Heart right ventricle (tissue), 16 donors: ENCODE data around the gene ABCA6. TPM values are rescaled to one million over a fixed set of nuclear protein-coding genes. Genes with fewer than 3 reads are reported as not detected.

Experiments used
- ATAC-seq, 8 donors: fragments of 200-7000 bp; cut with Tn5 transposase; one replicate each; pipeline ENCODE4 v1.9.1; 2020; ENCODE audit warnings: mild to moderate bottlenecking in 8 of 8, moderate library complexity in 8 of 8, moderate number of reproducible peaks in 1 of 8
- DNase-seq, 2 donors: peaks; one replicate each; pipeline ENCODE4 v3.0.0-alpha.2; 2020
- H3K27ac ChIP-seq, 10 donors: fragments of 200-600 bp; sonication (generic) in 2 of 10; one replicate each; pipeline versions ENCODE4 v1.5.0 to v1.8.0; 2020 to 2022; ENCODE audit warnings: mild to moderate bottlenecking in 3 of 10
- H3K27me3 ChIP-seq, 7 donors: fragments of 200-600 bp; one replicate each; pipeline ENCODE4 v1.8.0; 2021 to 2022; ENCODE audit warnings: mild to moderate bottlenecking in 2 of 7
- H3K36me3 ChIP-seq, 9 donors: fragments of 200-600 bp; sonication (generic) in 1 of 9; one replicate each; pipeline versions ENCODE4 v1.5.0 to v1.8.0; 2020 to 2022; ENCODE audit warnings: mild to moderate bottlenecking in 2 of 9
- H3K4me1 ChIP-seq, 9 donors: fragments of 200-600 bp; sonication (generic) in 1 of 9; one replicate each; pipeline versions ENCODE4 v1.5.0 to v1.8.0; 2020 to 2022; ENCODE audit warnings: mild to moderate bottlenecking in 4 of 9
- H3K4me3 ChIP-seq, 10 donors: fragments of 200-600 bp; sonication (generic) in 2 of 10; one replicate each; pipeline versions ENCODE4 v1.5.0 to v1.8.0; 2020 to 2022; ENCODE audit warnings: mild to moderate bottlenecking in 7 of 10, moderate library complexity in 2 of 10
- H3K9me3 ChIP-seq, 11 donors: fragments of 200-600 bp in 10 of 11; sonication (generic) in 2 of 11; one replicate each; pipeline versions ENCODE4 v1.5.0 to v1.8.0; 2013 to 2022; ENCODE audit warnings: mild to moderate bottlenecking in 2 of 11, control low read depth in 1 of 11, moderate library complexity in 1 of 11
- CTCF ChIP-seq, 9 donors: fragments of 200-600 bp; sonication (generic) in 2 of 9; IDR thresholded peaks; one replicate each; pipeline versions ENCODE4 v1.5.0 to v1.8.0; 2021 to 2022; ENCODE audit warnings: antibody characterized with exemption in 9 of 9, mild to moderate bottlenecking in 5 of 9, moderate library complexity in 1 of 9
- WGBS, 2 donors: extraction: QIAGEN DNeasy Blood & Tissue Kit; methylation state at CpG; one replicate each; pipeline ENCODE4 v1.1.7; 2013; ENCODE audit warnings: inconsistent platforms in 1 of 2; 5-methylcytosine and 5-hydroxymethylcytosine counted together
- intact Hi-C, 10 donors: fragments of 100-400 bp; cut with DNase I; formaldehyde crosslinking; loops; one replicate each; pipeline versions ENCODE4 v1.11.1 to v1.14.2; 2022
- polyA plus RNA-seq, 2 donors: library from polyadenylated mRNA; stranded (reverse); fragments of 200-250 nt; gene quantifications; one replicate each; pipeline ENCODE4 v1.2.3, GENCODE V29; 2013
- total RNA-seq, 10 donors: library from RNA; stranded (reverse); fragmentation: NEBNext Ultra II Directional in 3 of 10; extraction: Animal tissue kit (Norgen Biotek cat#: 25700) in 3 of 10; gene quantifications; one replicate each; pipeline versions ENCODE4 v1.2.1 to v1.2.4, GENCODE V29; 2021 to 2023
- donor health status: Arrhythmogenic right ventricular cardiomyopathy.
- donor health status: ischemic (EF 13 %, LVEDD 7.1; RV severe dilation, severe dysfunction).
- donor health status: healthy with polysubstance abuse.
- donor health status: DM: no; HTN: yes; CAD: no.
- donor health status: DM: no; HTN: no; CAD: no.
- donor health status: ischemic (EF 25% LVEDD 6.9; RV normal size, moderate dysfunction).
- donor health status: ischemic (EF 25% LVEDD 5.7; RV mildly dilated, moderate dysfunction).
- donor health status: healthy.
- donor health status: DM: yes; HTN: yes; CAD: no.
- donor health status: Ischemic cardiomyopathy.
- donor health status: ischemic (EF 35%, LVEDD 5.7; RV mildly dilated, moderate dysfunction).
- donor health status: nonischemic (EF 11% LVEDD 7.7; RV severe dilation, severe dysfunction).
- donor health status: DM: yes; HTN: yes; CAD: no.
- donor health status: PGD.
- donor health status: ischemic (EF 29% LVEDD 5.4; RV normal size, mild dysfunction).
- donor health status: nonischemic (EF 23%, LVEDD 6.1; RV moderate dilation, normal function).

ABCA6 gene
- total and polyA plus RNA-seq, 12 donors, result 5.7 to 38.0 (median 15.0) TPM

GRCh38 chr17:69117855-69118784 is 23.6 kb downstream of the ABCA6 start:
- intact Hi-C loops, result loop anchor here in 1 of 10 donors (2.0 kb wide), 1 partner anchor 39 kb away; no protein-coding TSS in a partner anchor
- Histone ChIP-seq H3K27ac (peak overlapping the region in 6 of 10 donors; percentile 6 to 54 (median 23)), H3K27me3 (no peaks in the 10 kb centered on the region), H3K9me3 (no peaks in the 10 kb centered on the region), H3K4me3 (peak overlapping the region in 4 of 10 donors; percentile 5 to 26 (median 16)), H3K36me3 (peaks cover 0 to 45% (median 0%) of the 10 kb centered on the region in 9 donors), H3K4me1 (peaks cover 0 to 36% (median 13%) of the 10 kb centered on the region in 9 donors)
- no peak for DNase-seq
- 26 to 29% methylated on average over 2 of the region's 2 CpGs for WGBS, 2 donors
- ATAC-seq, result peak in 3 of 8 donors; percentile 48 to 75 (median 67)
- TF ChIP-seq CTCF (IDR thresholded peaks at IDR 0.05), result no peak

- intact Hi-C loops, result no loop called here
- 56 to 60% methylated on average over 1 of the region's 1 CpG for WGBS, 2 donors
These were observed 29.9 kb downstream of the ABCA6 start for GRCh38 chr17:69111794-69112193.

GRCh38 chr17:69105907-69106730 is 35.6 kb downstream of the ABCA6 start:
- no peak for DNase-seq
- H3K27me3 ChIP-seq, result no peaks in the 10 kb centered on the region
- 68 to 72% methylated on average over 10 of the region's 10 CpGs for WGBS, 2 donors
- H3K9me3 ChIP-seq, result no peaks in the 10 kb centered on the region
- no peak for ATAC-seq
- intact Hi-C loops, result no loop called here
- H3K4me1 ChIP-seq, result no peaks in the 10 kb centered on the region
- no peak overlapping the region for H3K4me3 ChIP-seq
- TF ChIP-seq CTCF (IDR thresholded peaks at IDR 0.05), result no peak
- no peak overlapping the region for H3K27ac ChIP-seq
- peaks cover 0 to 66% (median 17%) of the 10 kb centered on the region in 9 donors for H3K36me3 ChIP-seq

More at GRCh38 chr17:69111794-69112193, 29.9 kb downstream of the ABCA6 start:
- DNase-seq, result no peak
- Histone ChIP-seq H3K27me3 (no peaks in the 10 kb centered on the region), H3K4me3 (no peak overlapping the region), H3K9me3 (no peaks in the 10 kb centered on the region), H3K4me1 (peaks cover 0 to 21% (median 0%) of the 10 kb centered on the region in 9 donors), H3K27ac (no peak overlapping the region), H3K36me3 (peaks cover 0 to 65% (median 13%) of the 10 kb centered on the region in 9 donors)
- no peak for ATAC-seq
- TF ChIP-seq CTCF (IDR thresholded peaks at IDR 0.05), result no peak
